ENCODE measurements around the gene MLST8.

MLST8 gene

DNA sequence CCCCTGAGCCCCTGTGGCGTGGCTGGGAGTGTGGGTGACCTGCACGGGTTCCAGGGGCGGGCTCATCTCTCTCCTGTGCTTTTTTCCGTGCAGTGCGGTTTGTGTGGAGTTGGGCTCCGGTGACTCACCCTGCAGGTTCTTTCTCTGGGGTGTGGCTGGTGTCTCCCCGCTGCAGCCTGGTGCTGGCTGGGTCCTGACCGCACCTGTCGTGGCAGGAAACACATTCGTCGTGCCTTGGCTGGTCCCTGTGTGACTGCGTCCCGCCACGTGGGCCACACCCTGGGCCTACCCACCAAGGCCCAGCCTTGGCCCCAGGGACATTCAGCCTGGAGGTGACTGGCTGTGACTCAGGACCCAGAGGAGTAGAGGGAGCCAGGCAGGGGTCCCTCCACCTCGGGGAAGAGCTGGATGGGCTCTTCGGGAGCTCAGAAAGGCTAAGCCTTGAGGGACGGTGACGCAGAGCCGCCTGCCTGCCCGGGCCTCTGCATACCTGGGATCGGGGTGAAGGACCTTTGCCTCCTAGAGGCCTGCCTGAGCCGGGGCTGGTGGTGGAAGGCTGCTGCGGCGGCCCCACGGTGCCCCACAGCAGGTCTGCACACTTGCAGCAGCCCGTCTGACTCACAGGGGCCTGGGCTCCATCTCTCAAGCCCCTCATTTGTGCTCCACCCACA is 41.9 kb upstream of the MLST8 start:
- no peak for FAIRE-seq
- no peak for TF ChIP-seq POLR2AphosphoS5 (IDR thresholded peaks at IDR 0.05; ENCODE audit: low read depth, low read length)
- no peak for TF ChIP-seq TAF1 (IDR thresholded peaks at IDR 0.05; ENCODE audit: borderline replicate concordance, low read depth, low read length)
- no peak for TF ChIP-seq POLR2A (IDR thresholded peaks at IDR 0.05; ENCODE audit: low read depth, low read length)
- no peak for DNase-seq (ENCODE audit: insufficient read length)

DNA sequence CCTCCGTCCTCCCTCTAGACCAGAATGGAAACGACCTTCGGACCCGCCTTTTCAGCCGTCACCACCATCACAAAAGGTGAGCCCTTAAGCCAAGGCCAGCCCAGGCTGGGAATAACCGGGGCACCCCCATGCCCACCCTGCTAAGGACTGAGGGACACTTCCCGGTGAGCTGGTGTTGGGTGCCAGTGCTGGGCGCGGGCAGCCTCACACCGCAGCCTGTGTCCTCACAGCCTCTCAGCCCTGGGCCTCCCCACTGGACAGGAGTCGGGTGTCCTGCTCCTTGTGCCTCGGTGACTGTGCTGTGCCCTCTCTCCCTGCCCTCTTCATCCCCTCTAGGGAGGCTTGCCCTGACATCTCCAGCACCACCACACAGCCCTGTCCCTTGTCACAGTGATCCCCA is 39.4 kb upstream of the MLST8 start:
- no peak for FAIRE-seq
- DNase-seq (ENCODE audit: insufficient read length), result no peak
- no peak for TF ChIP-seq POLR2AphosphoS5 (IDR thresholded peaks at IDR 0.05; ENCODE audit: low read depth, low read length)
- no peak for TF ChIP-seq TAF1 (IDR thresholded peaks at IDR 0.05; ENCODE audit: borderline replicate concordance, low read depth, low read length)
- no peak for TF ChIP-seq POLR2A (IDR thresholded peaks at IDR 0.05; ENCODE audit: low read depth, low read length)

DNA sequence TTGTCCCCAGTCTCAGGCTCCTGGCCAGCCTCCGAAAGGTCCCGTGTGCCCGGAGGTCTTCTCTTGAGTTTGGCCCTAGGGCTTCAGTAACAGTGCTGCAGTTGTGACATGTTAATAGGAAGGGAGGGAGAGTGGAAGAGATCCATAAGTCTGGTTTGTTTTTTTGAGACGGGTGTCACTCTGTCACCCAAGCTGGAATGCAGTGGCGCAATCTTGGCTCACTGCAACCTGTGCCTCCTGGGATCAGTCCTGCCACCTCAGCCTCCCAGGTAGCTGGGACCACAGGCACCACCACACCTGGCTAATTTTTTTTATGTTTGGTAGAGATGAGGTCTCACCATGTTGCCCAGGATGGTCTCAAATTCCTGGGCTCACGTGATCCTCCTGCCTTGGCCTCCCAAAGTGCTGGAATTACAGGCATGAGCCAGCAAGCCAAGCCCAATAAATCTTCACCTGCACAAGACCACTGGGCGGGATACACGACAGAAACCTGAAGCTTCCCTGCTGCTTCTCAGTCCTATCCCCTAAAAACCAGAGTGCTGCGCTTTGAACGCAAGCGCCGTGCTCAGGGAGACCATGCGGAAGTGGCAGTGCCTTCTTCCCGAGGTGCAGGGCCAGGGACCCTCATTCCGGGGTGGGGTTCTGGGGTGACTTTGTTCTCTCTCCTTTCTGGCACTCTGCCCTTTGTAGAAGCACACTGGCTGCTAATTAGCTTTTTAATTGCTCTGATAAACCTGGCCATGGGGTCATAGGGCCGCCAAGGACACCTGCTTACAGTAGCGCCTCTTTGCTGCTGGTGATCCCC is 38.8 kb upstream of the MLST8 start:
- TF ChIP-seq POLR2AphosphoS5 (IDR thresholded peaks at IDR 0.05; ENCODE audit: low read depth, low read length) (no peak), POLR2A (IDR thresholded peaks at IDR 0.05; ENCODE audit: low read depth, low read length) (no peak), TAF1 (IDR thresholded peaks at IDR 0.05; ENCODE audit: borderline replicate concordance, low read depth, low read length) (no peak)
- FAIRE-seq (no peak), DNase-seq (ENCODE audit: insufficient read length) (no peak)

DNA sequence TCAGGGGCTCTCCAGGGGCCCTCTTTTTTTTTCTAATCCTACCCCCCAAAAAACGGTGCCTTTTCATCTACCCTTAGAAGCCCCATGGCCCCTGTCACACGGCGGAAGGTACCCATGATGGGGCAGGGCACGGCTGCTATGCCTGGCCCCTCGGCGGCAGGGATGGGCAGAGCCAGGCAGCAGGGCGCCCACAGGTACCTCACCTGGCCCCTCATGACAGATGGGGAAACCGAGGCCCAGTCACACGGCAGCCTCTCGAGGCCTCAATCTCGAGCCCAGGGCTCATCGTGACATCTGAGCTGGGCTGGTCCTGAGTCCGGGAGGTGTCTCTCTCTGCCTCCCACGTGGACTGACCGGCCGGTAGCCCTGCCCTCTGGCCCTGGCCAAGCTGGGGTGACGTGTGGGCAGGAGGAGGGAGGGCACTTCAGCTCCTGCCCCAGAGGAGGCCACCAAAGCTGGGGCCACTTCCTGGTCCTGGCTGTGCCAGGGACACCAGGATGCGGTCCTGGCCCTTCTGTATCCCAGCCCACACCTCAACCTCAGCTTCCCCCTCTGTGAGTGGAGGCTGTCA is 38.1 kb upstream of the MLST8 start:
- DNase-seq (ENCODE audit: insufficient read length), result no peak
- no peak for TF ChIP-seq POLR2A (IDR thresholded peaks at IDR 0.05; ENCODE audit: low read depth, low read length)
- FAIRE-seq, result no peak

DNA sequence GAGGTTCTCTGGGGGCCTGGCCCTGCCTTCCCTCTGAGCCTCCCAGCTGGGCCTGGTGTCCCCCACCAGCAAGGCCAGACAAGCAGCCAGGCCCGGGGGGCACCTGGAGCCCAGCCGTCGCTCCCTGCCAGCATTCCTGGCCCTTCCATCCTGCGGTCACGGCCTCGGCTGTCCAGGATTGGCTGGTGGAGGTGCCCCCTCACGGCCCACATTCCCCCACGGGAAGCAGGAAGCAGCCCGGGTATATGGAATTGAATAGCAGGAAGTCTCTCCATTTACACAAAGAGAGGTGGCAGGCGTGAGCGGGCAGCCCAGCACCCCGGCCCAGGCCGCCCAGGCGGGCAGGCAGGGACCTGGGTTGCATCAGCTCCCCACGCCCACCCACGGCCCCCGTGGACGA is 35.2 kb upstream of the MLST8 start:
- DNase-seq (ENCODE audit: insufficient read length), result no peak
- no peak for TF ChIP-seq POLR2AphosphoS5 (IDR thresholded peaks at IDR 0.05; ENCODE audit: low read depth, low read length)
- TF ChIP-seq TAF1 (IDR thresholded peaks at IDR 0.05; ENCODE audit: borderline replicate concordance, low read depth, low read length), result no peak
- no peak for TF ChIP-seq POLR2A (IDR thresholded peaks at IDR 0.05; ENCODE audit: low read depth, low read length)
- no peak for FAIRE-seq

DNA sequence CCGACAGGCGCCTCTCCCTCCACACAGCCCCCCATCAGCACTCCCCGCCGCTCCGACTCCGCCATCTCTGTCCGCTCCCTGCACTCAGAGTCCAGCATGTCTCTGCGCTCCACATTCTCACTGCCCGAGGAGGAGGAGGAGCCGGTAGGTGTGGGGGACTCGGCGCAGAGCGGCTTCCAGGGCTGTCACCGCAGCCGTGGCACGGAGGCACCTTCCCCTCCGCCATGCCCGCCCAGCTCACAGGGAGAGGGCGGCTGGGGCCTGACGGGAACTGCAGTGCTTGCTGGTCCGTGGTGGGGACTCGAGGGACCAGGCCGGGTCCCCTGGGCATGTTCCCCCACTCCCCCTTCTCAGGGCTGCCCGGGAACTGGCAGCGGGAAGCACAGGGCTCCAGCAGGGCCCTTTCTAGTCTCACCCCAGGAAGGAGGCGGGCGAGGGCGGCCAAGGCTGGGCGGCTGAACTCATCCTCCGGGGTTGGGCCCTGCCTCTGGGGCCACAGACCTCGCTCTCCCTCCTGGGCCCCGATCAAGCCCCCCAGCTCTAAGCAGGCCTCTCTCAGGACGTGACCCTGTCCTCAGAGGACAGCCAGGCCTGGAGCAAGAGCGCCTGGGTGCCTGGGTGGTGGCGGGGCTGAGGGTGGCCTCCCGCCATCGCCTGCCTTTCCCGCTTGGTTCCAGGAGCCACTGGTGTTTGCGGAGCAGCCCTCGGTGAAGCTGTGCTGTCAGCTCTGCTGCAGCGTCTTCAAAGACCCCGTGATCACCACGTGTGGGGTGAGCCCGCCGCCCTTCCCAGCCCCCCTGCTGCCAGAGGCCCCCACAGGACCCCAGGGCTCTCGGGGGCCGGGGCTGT is 34.4 kb upstream of the MLST8 start:
- no peak for TF ChIP-seq TAF1 (IDR thresholded peaks at IDR 0.05; ENCODE audit: borderline replicate concordance, low read depth, low read length)
- no peak for TF ChIP-seq POLR2A (IDR thresholded peaks at IDR 0.05; ENCODE audit: low read depth, low read length)
- no peak for TF ChIP-seq POLR2AphosphoS5 (IDR thresholded peaks at IDR 0.05; ENCODE audit: low read depth, low read length)
- no peak for DNase-seq (ENCODE audit: insufficient read length)
- no peak for FAIRE-seq

DNA sequence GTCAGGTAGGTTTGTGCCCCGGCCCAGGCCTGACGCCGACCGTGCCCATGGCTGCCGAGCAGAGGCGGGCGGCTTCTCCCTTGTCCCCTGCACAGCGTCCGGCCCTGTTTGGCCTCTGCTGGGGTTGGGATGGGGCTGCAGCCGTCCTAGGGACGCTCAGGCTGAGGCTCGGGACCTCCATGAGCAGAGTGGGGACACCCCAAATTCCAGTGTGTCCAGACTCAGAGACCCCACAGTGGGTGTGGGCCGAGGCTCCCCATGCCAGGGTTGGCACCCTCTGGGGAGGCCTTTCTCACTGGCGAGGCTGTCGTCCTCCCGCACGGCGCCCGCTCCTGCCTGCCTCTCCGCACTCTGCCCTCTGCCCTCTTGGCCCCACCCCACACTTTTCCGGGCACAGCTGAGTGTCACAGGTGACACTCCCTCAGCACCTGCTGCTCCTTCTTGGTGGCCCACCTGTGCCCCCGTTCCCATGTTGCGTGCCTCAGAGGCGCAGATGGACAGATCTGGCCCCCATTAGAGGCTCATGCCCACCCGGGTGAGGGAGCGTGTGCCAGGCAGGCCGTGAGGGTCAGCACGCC is 33.6 kb upstream of the MLST8 start:
- TF ChIP-seq POLR2AphosphoS5 (IDR thresholded peaks at IDR 0.05; ENCODE audit: low read depth, low read length), result no peak
- no peak for TF ChIP-seq POLR2A (IDR thresholded peaks at IDR 0.05; ENCODE audit: low read depth, low read length)
- DNase-seq (ENCODE audit: insufficient read length) (no peak), FAIRE-seq (no peak)

DNA sequence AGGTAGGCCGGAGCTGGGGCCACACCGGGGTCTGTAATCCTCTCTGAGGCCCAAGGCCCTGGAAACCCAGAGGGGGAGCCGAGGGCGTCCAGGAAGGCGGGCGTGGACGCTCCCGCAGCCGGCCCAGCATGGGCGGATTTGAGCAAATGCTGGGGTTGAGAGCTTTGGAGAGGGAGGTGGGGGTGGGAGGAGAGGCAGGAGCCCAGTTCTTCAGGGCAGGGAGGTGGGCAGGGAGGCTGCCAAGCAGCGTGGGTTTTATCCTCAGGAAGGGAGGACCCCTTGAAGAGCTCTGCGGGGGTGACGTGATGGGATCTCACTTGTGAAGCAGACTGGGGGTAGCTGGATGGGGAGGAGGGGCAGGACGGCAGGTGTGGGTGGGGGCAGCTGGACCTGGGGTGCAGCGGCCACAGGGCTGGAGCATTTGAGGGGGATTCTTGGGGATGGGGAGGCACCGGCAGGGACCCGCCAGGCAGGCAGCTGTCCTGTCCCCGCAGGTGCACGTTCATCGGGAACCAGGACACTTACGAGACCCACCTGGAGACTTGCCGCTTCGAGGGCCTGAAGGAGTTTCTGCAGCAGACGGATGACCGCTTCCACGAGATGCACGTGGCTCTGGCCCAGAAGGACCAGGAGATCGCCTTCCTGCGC is 32.4 kb upstream of the MLST8 start:
- FAIRE-seq (no peak), DNase-seq (ENCODE audit: insufficient read length) (no peak)
- TF ChIP-seq POLR2AphosphoS5 (IDR thresholded peaks at IDR 0.05; ENCODE audit: low read depth, low read length), result no peak
- TF ChIP-seq POLR2A (IDR thresholded peaks at IDR 0.05; ENCODE audit: low read depth, low read length), result no peak
- TF ChIP-seq TAF1 (IDR thresholded peaks at IDR 0.05; ENCODE audit: borderline replicate concordance, low read depth, low read length), result no peak

DNA sequence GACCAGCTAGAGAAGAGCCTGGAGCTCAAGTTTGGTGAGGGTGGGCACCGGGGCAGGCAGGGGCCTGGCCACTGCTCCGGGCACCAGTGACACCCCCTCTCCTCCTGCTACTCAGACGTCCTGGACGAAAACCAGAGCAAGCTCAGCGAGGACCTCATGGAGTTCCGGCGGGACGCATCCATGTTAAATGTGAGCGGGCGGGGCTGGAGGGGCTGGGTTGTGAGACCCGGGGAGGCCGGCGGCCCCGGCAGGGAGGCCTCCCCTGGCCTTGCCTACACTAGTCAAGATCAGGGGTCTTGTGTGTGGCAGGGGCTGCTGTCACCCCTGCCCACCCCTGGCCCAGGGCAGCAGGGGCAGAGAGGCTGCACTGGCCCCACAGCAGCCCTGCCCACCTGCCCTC is 31.9 kb upstream of the MLST8 start:
- FAIRE-seq, result no peak
- TF ChIP-seq POLR2A (IDR thresholded peaks at IDR 0.05; ENCODE audit: low read depth, low read length) (no peak), POLR2AphosphoS5 (IDR thresholded peaks at IDR 0.05; ENCODE audit: low read depth, low read length) (no peak), TAF1 (IDR thresholded peaks at IDR 0.05; ENCODE audit: borderline replicate concordance, low read depth, low read length) (no peak)
- no peak for DNase-seq (ENCODE audit: insufficient read length)

DNA sequence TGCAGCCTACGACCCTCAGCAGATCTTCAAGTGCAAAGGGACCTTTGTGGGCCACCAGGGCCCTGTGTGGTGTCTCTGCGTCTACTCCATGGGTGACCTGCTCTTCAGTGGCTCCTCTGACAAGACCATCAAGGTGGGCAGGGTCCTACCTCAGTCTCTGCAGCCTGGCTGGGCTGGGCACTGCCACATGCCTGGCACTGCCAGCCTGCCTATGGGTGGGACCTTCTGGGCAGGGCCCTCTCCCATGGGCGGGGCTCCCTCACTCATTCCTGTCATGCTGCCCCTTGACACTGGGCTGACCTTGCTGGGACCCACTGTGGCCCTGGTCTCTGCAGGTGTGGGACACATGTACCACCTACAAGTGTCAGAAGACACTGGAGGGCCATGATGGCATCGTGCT is 31.3 kb upstream of the MLST8 start:
- FAIRE-seq, result no peak

More for the DNA sequence above, 31.3 kb upstream of the MLST8 start:
- TF ChIP-seq TAF1 (IDR thresholded peaks at IDR 0.05; ENCODE audit: borderline replicate concordance, low read depth, low read length), result no peak
- TF ChIP-seq POLR2A (IDR thresholded peaks at IDR 0.05; ENCODE audit: low read depth, low read length), result no peak
- TF ChIP-seq POLR2AphosphoS5 (IDR thresholded peaks at IDR 0.05; ENCODE audit: low read depth, low read length), result no peak
- no peak for DNase-seq (ENCODE audit: insufficient read length)
